Activated naive CD4-positive, alpha-beta T cell treated with anti-CD3 and anti-CD28 coated beads, Interleukin-2, amount 50 U/mL, for 24 hours (primary cell): ENCODE measurements around the gene DHX16.

Experiments used
- H3K27ac Mint-ChIP-seq: one replicate; pipeline ENCODE4 v1.8.0; 2021; ENCODE audit warnings: mild to moderate bottlenecking, mixed read lengths
- H3K27me3 Mint-ChIP-seq: one replicate; pipeline ENCODE4 v1.8.0; 2021; ENCODE audit warnings: mixed read lengths
- H3K36me3 Mint-ChIP-seq: one replicate; pipeline ENCODE4 v1.8.0; 2021; ENCODE audit warnings: mixed read lengths
- H3K4me1 Mint-ChIP-seq: one replicate; pipeline ENCODE4 v1.8.0; 2021; ENCODE audit warnings: mixed read lengths
- H3K4me3 Mint-ChIP-seq: one replicate; pipeline ENCODE4 v1.8.0; 2021; ENCODE audit warnings: mild to moderate bottlenecking, mixed read lengths
- H3K9me3 Mint-ChIP-seq: one replicate; pipeline ENCODE4 v1.8.0; 2021; ENCODE audit warnings: mixed read lengths

The DHX16 gene

GRCh38 chr6:30635834-30636233 lies 37.0 kb downstream of the DHX16 start:
- Mint-ChIP-seq H3K27ac (no peak overlapping the region), H3K36me3 (peaks cover 14% of the 10 kb centered on the region), H3K27me3 (no peaks in the 10 kb centered on the region), H3K4me3 (no peak overlapping the region), H3K9me3 (no peaks in the 10 kb centered on the region), H3K4me1 (peaks cover 5% of the 10 kb centered on the region)

GRCh38 chr6:30626484-30627366 lies 46.1 kb downstream of the DHX16 start, which contains the start of gene ATAT1:
Gene ATAT1, plus strand, starts transcription at chr6:30626874.
- peak within 1 kb of the TSS; percentile 93 for H3K4me3 Mint-ChIP-seq
- H3K4me1 Mint-ChIP-seq = peaks cover 25% of the 10 kb centered on the region
- H3K27me3 Mint-ChIP-seq = no peaks in the 10 kb centered on the region
- H3K9me3 Mint-ChIP-seq = no peaks in the 10 kb centered on the region
- H3K27ac Mint-ChIP-seq = peak within 1 kb of the TSS; percentile 92
- peaks cover 10% of the 10 kb centered on the region for H3K36me3 Mint-ChIP-seq

DNA sequence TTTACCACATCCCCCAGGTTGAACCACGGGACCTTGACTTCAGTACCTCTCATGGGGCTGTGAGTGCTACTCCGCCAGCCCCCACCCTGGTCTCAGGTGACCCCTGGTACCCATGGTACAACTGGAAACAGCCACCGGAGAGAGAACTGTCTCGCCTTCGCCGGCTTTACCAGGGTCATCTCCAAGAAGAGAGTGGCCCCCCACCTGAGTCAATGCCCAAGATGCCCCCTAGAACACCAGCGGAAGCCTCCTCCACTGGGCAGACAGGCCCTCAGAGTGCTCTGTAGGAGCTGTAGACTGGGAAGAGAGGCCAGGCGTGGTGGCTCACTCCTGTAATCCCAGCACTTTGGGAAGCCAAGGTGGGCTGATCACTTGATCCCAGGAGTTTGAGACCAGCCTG lies 47.3 kb downstream of the DHX16 start:
- Mint-ChIP-seq H3K4me3 (no peak overlapping the region), H3K27me3 (no peaks in the 10 kb centered on the region), H3K36me3 (peaks cover 6% of the 10 kb centered on the region), H3K4me1 (peaks cover 25% of the 10 kb centered on the region), H3K9me3 (no peaks in the 10 kb centered on the region), H3K27ac (peak overlapping the region; percentile 46)

- Mint-ChIP-seq H3K27ac (peak overlapping the region; percentile 99), H3K9me3 (no peaks in the 10 kb centered on the region), H3K27me3 (no peaks in the 10 kb centered on the region), H3K4me3 (peak overlapping the region; percentile 94), H3K4me1 (peaks cover 16% of the 10 kb centered on the region), H3K36me3 (peaks cover 30% of the 10 kb centered on the region)
These were observed 53.2 kb downstream of the DHX16 start for GRCh38 chr6:30619561-30619960.

- Mint-ChIP-seq H3K4me1 (peaks cover 28% of the 10 kb centered on the region), H3K4me3 (peak overlapping the region; percentile 94), H3K9me3 (no peaks in the 10 kb centered on the region), H3K27me3 (no peaks in the 10 kb centered on the region), H3K36me3 (peaks cover 38% of the 10 kb centered on the region), H3K27ac (peak overlapping the region; percentile 99)
These were observed 54.5 kb downstream of the DHX16 start for GRCh38 chr6:30618270-30618797.

GRCh38 chr6:30617565-30618269 lies 55.1 kb downstream of the DHX16 start, which contains the start of gene MRPS18B:
Gene MRPS18B, plus strand, starts transcription at chr6:30617840. Its CDS starts 26 bp downstream, at chr6:30617866.
- peaks cover 34% of the 10 kb centered on the region for H3K4me1 Mint-ChIP-seq
- no peaks in the 10 kb centered on the region for H3K27me3 Mint-ChIP-seq
- peak within 1 kb of the TSS; percentile 99 for H3K27ac Mint-ChIP-seq
- no peaks in the 10 kb centered on the region for H3K9me3 Mint-ChIP-seq
- H3K4me3 Mint-ChIP-seq = peak within 1 kb of the TSS; percentile 94
- peaks cover 40% of the 10 kb centered on the region for H3K36me3 Mint-ChIP-seq

- Mint-ChIP-seq H3K27ac (peak within 1 kb of the TSS; percentile 99), H3K4me1 (peaks cover 40% of the 10 kb centered on the region)
These were observed 55.8 kb downstream of the DHX16 start, which contains the start of gene PPP1R10 for GRCh38 chr6:30616811-30617564. Gene PPP1R10, minus strand, starts transcription at chr6:30617243. Its CDS starts 7,299 bp downstream, at chr6:30609944.

GRCh38 chr6:30615958-30616810 lies 56.6 kb downstream of the DHX16 start:
- Mint-ChIP-seq H3K4me3 (peak overlapping the region; percentile 94), H3K27ac (peak overlapping the region; percentile 99), H3K27me3 (no peaks in the 10 kb centered on the region), H3K4me1 (peaks cover 48% of the 10 kb centered on the region), H3K9me3 (no peaks in the 10 kb centered on the region), H3K36me3 (peaks cover 44% of the 10 kb centered on the region)

More at GRCh38 chr6:30616811-30617564, 55.8 kb downstream of the DHX16 start, which contains the start of gene PPP1R10:
- Mint-ChIP-seq H3K4me3 (peak within 1 kb of the TSS; percentile 94), H3K27me3 (no peaks in the 10 kb centered on the region), H3K36me3 (peaks cover 39% of the 10 kb centered on the region), H3K9me3 (no peaks in the 10 kb centered on the region)

DNA sequence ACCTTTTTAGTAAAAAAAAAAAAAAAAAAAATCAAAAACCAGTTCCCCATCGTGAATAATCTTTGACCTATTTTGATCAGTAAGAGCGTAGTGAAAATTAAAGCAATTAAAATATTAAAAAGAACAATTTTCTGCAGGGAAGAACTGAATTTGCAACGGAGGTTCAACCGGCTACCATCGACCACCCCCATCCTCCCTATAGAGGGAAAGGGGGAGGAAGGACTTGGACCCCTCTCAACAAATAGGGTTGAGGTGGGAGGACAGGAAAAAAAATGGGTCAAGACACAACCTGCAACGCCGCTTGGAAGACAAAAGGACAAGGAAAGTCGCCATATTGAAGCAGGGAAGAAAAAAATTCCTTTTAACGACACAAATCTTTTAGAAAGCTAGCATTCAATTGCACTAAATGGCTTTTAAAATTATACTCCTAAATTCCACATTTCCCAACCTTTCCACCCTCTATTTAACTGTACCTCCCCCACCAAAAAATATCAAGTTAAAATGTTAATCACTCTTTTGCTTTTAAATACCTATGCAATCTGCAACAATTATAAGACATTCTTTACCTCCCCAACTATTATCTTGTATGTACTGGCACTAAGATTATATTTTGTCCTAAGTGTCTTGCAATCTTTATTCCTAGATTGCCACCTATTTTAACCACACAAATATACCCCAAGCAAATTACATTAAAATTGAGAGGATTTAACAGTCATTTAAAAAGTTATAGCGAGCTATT lies 57.4 kb downstream of the DHX16 start:
- H3K9me3 Mint-ChIP-seq = no peaks in the 10 kb centered on the region
- H3K27ac Mint-ChIP-seq = peak overlapping the region; percentile 99
- peaks cover 56% of the 10 kb centered on the region for H3K4me1 Mint-ChIP-seq
- H3K27me3 Mint-ChIP-seq = no peaks in the 10 kb centered on the region
- H3K36me3 Mint-ChIP-seq = peaks cover 44% of the 10 kb centered on the region
- peak overlapping the region; percentile 94 for H3K4me3 Mint-ChIP-seq

DNA sequence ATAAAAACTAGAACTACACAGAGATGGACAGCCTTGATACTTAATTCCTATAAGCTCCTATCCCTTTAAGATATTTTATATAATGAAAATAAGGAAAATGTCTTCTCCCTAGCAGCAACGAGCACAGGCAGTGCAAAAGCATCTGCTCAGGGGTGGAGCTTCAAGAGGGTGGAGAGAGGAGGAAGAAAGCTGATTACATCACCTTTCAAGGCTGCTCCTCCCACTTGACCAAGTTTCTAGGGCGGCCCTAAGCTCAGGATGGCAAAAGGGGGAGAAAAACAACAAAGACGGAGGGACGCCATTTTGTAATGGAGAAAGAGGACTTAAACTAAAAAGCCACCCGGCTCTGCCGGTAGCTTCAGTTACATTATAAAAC lies 58.0 kb downstream of the DHX16 start:
- Mint-ChIP-seq H3K4me1 (peaks cover 62% of the 10 kb centered on the region), H3K27ac (peak overlapping the region; percentile 99), H3K4me3 (peak overlapping the region; percentile 94), H3K36me3 (peaks cover 44% of the 10 kb centered on the region), H3K27me3 (no peaks in the 10 kb centered on the region), H3K9me3 (no peaks in the 10 kb centered on the region)

DNA sequence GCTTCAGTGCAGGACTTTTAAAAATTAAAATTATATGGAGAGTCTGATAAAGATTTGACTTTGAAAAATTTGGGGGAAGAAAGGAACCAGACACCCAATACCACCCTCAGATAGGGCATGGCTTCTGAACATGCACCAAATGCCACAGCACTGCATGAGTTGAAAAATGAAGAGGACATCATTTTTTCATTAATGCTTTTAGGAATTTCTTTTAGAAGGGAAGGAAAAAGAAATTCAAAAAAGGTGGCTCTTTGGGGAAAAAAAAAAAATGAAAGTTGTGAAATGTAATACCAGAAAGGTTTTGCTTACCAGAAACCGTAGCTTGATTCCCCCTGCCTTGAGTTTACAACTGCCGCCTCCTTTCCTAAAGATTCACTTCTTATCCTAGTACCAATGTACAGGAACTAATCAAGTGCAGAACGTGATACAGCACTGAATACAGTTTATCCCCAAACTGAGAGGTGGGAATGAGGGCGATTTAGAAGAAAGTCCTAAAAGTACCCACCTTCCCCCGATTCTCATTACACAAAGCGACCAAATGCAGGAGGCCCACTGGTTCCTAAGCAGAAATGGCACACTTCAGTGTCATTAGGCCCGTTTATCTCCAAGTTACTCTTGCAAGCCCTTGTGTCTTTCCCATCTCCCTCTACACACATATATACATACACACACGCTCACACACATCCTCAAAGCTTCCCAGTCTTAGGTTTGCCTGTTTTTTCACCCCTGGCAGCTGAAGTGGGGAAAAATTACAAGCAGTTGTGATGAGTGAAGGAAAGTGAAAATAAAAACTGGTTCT lies 58.6 kb downstream of the DHX16 start:
- no peaks in the 10 kb centered on the region for H3K9me3 Mint-ChIP-seq
- H3K27ac Mint-ChIP-seq = peak overlapping the region; percentile 99
- no peaks in the 10 kb centered on the region for H3K27me3 Mint-ChIP-seq
- peaks cover 44% of the 10 kb centered on the region for H3K36me3 Mint-ChIP-seq
- peak overlapping the region; percentile 94 for H3K4me3 Mint-ChIP-seq
- H3K4me1 Mint-ChIP-seq = peaks cover 62% of the 10 kb centered on the region

- Mint-ChIP-seq H3K9me3 (no peaks in the 10 kb centered on the region), H3K36me3 (peaks cover 44% of the 10 kb centered on the region), H3K27ac (peak overlapping the region; percentile 73), H3K4me3 (peak overlapping the region; percentile 94), H3K4me1 (peaks cover 62% of the 10 kb centered on the region), H3K27me3 (no peaks in the 10 kb centered on the region)
These were observed 59.4 kb downstream of the DHX16 start for GRCh38 chr6:30613251-30614043.
